DMS153 (cell line): Measurements from ENCODE around the gene BNIP2.

Experiments
- DNase-seq: peaks from one replicate; lab custom pipeline; 2025; lab: John Stamatoyannopoulos, UW

Gene BNIP2

DNA sequence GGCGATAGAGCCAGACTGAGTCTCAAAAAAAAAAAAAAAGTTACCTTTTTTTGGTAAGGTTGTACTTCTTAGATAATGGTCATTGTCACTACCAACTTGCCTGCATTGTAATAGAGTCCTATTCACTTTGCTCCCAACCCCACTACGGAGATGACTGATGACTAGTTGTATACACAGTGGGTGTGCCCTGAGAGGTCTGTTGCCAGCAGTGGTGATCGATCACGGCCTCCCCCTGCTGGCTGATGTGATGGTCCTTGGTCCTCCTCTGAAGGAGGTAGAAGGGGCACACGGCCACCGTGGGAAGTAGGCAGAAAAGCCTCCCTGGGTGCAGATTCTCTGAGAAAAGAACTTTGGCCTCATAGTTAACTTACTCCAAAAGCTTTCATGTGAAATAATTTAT, 66.8 kb downstream of the BNIP2 start:
- DNase-seq, result no peak

DNA sequence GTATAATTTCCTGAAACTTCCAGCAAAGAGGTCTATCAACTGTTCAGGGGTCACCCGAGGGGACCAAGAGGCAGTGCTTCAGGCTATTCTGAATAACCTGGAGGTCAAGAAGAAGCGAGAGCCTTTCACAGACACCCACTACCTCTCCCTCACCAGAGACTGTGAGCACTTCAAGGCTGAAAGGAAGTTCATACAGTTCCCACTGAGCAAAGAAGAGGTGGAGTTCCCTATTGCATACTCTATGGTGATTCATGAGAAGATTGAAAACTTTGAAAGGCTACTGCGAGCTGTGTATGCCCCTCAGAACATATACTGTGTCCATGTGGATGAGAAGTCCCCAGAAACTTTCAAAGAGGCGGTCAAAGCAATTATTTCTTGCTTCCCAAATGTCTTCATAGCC, 70.7 kb downstream of the BNIP2 start:
- DNase-seq, result no peak

DNA sequence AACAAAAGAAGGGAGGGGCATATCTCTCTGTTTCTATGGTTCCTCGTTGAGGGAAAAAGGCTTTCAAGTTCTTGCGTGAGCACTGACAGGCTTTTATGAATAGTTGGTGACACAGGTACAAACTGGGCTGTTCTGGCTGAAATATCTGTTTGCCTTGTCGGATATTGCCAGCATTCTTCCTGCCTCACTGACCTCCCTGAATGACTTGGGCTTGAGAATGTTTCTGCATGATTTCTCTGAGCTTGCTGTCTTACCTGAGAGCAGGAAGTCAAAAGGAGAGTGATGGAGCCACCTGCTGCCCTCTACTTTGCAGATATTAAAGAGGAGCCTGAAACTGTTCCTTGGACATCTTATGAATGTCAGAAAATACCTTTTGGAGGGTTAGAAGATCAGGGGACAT, 72.7 kb downstream of the BNIP2 start:
- DNase-seq, result no peak

DNA sequence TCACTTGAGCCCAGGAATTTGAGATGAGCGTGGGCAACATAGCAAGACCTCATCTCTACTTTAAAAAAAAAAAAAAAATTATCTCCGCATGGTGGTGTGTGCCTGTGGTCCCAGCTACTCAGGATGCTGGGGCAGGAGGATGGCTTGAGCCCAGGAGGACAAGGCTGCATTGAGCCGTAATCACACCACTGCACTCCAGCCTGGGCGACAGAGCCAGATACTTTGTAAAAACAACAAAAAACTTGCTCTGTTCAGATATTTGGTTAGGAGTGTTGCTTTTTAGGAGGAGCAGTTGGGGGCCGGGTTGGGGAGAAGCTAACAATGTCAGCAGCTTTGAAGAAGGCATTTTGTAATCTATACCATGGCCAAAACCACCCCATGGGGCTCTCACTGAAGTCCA, 73.5 kb downstream of the BNIP2 start:
- DNase-seq, result no peak

DNA sequence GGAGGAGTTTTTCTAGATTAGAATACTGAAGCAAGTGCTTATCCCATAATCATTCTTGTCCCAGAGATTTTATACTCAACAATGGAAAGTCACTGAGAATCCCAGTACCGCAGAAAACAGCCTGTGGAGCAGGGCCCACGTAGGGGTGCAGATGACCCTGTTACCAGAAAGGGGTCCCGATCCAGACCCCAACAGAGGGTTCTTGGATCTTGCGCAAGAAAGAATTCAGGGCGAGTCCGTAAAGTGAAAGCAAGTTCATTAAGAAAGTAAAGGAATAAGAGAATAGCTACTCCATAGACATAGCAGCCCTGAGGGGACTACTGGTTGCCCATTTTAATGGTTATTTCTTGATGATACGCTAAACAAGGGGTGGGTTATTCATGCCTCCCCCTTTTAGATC, 75.0 kb downstream of the BNIP2 start:
- no peak for DNase-seq

DNA sequence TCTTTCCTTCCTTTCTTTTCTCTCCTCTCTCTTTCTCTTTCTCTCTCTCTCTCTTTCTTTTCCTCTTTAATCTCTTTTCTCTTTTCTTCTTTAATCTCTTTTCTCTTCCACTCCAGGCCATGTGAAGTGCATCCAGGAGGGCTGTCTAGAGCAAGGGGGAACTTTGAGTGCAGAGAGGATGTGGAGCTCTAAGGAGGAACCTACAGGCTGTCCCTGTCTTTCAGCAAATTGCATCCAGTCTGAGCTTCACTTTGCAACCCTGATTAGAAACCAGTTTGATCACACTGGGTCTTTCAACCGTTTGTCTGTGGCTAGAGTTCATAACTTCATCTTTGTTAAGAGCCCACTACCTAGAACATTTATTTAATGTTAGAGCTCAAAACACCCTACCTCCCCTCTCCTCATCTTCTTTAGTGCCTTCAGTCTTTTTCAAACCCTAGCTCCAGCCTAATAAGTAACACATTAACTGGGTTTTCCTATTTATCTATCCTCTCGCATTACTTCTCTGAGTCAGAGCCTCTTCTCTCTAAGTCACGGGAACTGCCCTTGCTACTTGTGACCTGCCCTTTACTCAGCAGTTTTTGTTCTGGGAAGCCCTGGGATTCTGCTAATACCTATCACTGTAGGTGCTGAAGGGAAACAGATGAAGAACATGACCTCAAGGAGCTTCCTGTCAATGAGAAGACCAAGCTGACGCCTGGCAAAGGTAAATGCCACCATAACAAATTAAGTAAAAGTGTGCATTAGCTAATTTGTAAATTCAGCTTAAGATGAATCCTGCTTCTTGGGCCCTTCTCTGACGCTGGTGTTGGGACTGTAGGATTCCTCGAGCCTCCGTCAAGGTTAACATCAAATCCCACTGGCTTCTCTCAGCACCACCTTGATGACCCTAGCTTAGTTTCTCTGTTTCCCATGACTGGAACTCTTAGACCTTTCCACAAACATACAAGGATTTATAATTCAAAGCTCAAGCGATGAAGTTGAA, 77.6 kb downstream of the BNIP2 start, which contains the start of gene GCNT3:
TSS of gene GCNT3 (plus strand) at position 508 of the 985 bp plus-strand sequence. CDS start 6,456 bp downstream, outside the sequence.
- no peak for DNase-seq

DNA sequence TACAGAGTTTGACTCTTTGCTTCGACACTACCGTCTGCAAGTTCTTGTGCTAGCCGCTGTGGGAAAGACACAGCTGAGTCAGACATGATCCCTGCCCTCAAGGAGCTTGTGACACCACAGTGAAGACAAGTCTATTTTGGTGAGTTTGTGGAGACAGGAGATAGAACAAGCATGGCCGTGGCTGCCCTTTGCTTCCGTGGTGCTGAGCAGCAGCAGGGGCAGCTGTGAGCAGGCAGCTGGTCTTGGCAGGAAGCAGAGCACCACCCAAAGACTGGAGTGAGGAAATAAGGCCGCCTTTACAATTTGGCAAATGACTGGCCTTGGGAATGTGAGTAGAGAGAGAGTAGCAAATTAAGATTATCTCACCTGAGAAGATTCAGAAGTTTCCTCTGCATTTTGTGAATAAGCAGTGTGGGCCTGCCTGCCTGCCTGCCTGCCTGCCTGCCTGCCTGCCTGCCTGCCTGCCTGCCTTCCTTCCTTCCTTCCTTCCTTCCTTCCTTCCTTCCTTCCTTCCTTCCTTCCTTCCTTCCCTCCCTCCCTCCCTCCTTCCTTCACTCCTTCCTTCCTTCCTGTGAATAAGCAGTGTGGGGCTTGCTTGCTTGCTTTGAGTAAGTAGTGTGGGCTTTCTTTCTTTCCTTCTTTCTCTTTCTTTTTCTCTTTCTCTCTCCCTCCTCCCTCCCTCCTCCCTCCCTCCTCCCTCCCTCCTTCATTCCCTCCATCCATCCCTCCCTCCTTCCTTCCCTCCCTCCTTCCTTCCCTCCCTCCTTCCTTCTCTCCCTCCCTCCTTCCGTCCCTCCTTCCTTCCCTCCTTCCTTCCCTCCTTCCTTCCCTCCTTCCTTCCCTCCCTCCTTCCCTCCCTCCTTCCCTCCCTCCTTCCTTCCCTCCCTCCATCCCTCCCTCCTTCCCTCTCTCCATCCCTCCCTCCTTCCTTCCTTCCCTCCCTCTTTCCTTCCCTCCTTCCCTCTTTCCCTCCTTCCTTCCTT, 79.1 kb downstream of the BNIP2 start:
- DNase-seq, result no peak
